ENCODE measurements around the gene TIE1.

TIE1 gene

DNA sequence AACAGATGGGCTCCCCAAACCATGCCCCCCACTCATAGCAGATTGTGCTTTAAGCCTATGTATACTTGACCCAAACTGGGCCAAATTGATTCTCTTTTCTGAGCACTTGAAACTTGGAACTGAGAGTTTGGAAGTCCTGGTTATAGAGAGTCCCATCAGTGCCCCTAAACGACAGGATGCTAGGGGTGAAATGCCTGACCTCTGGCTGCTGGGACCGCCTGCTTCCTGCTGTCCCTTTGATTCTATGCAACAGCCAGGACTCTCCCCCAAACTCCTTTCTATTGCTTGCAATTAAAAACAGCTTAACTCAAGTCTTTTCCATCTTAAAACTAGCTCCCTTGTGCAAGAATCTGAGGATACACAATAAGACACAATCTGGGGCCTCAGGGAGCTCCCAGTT lies 20.1 kb upstream of the TIE1 start:
- Histone ChIP-seq H3K9ac (ENCODE audit: low read length) (no peak overlapping the region), H3K18ac (ENCODE audit: low read length) (no peak overlapping the region), H2BK5ac (ENCODE audit: low read length) (no peak overlapping the region), H3K4ac (ENCODE audit: low read depth, low read length) (no peak overlapping the region), H2BK120ac (ENCODE audit: low read depth, low read length) (no peak overlapping the region), H3K4me3 (ENCODE audit: low read length) (no peak overlapping the region), H3K79me2 (ENCODE audit: control insufficient read depth, insufficient read depth, low read length) (no peaks in the 10 kb centered on the region), H3K4me1 (ENCODE audit: control insufficient read depth, low read depth, low read length) (peaks cover 7% of the 10 kb centered on the region), H4K8ac (ENCODE audit: low read depth, low read length) (no peak overlapping the region), H3K4me2 (ENCODE audit: low read length) (no peak overlapping the region), H3K23ac (ENCODE audit: low read length) (no peak overlapping the region), H3K79me1 (ENCODE audit: low read length) (no peaks in the 10 kb centered on the region), H4K5ac (ENCODE audit: low read length) (no peak overlapping the region), H3K27me3 (ENCODE audit: insufficient read depth, low read length, poor library complexity) (no peaks in the 10 kb centered on the region), H2BK15ac (replicated peaks; ENCODE audit: low read depth) (no peak overlapping the region), H3K56ac (ENCODE audit: low read length) (no peak overlapping the region), H3K27ac (ENCODE audit: low read depth, low read length) (no peak overlapping the region), H2AK5ac (ENCODE audit: low read length) (no peak overlapping the region), H3K36me3 (ENCODE audit: control insufficient read depth, insufficient read depth, low read length) (no peaks in the 10 kb centered on the region)
- no peak for DNase-seq
- no CpG with 5 or more reads among the region's 2 CpGs for WGBS (ENCODE audit: extremely low coverage, insufficient coverage, low lambda C conversion rate)

GRCh38 chr1:43282220-43283195 lies 18.3 kb upstream of the TIE1 start:
- WGBS (ENCODE audit: extremely low coverage, insufficient coverage, low lambda C conversion rate) = no CpG with 5 or more reads among the region's 15 CpGs

DNA sequence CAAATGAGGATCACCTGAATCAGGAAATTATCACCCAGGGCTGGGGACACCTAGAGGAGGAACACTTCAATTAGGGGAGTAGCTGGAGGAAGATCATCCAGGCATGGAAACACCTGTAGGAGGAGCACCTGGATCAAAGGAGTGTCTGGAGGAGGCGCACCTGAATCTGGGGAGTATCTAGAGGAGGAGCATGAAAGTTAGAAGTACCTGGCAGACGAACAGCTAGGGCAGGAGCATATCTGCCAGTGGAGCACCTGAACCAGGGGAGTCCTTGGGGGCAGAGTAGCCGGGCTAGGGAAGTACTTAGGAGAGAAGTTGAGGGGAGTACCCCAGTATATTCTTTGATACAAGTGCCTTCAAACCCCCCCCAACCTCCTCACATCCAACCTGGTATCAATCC lies 16.7 kb upstream of the TIE1 start:
- H3K4ac ChIP-seq (ENCODE audit: low read depth, low read length) = no peak overlapping the region
- no peaks in the 10 kb centered on the region for H3K79me1 ChIP-seq (ENCODE audit: low read length)
- H3K56ac ChIP-seq (ENCODE audit: low read length) = no peak overlapping the region
- no peak for DNase-seq
- no peak overlapping the region for H2AK5ac ChIP-seq (ENCODE audit: low read length)
- H3K79me2 ChIP-seq (ENCODE audit: control insufficient read depth, insufficient read depth, low read length) = no peaks in the 10 kb centered on the region
- no CpG with 5 or more reads among the region's 3 CpGs for WGBS (ENCODE audit: extremely low coverage, insufficient coverage, low lambda C conversion rate)
- H3K27me3 ChIP-seq (ENCODE audit: insufficient read depth, low read length, poor library complexity) = no peaks in the 10 kb centered on the region
- H3K36me3 ChIP-seq (ENCODE audit: control insufficient read depth, insufficient read depth, low read length) = no peaks in the 10 kb centered on the region
- no peak overlapping the region for H3K18ac ChIP-seq (ENCODE audit: low read length)
- H4K8ac ChIP-seq (ENCODE audit: low read depth, low read length) = no peak overlapping the region
- no peak overlapping the region for H3K23ac ChIP-seq (ENCODE audit: low read length)
- H3K4me1 ChIP-seq (ENCODE audit: control insufficient read depth, low read depth, low read length) = peaks cover 7% of the 10 kb centered on the region
- no peak overlapping the region for H2BK5ac ChIP-seq (ENCODE audit: low read length)
- H3K4me3 ChIP-seq (ENCODE audit: low read length) = no peak overlapping the region
- no peak overlapping the region for H3K4me2 ChIP-seq (ENCODE audit: low read length)
- H2BK120ac ChIP-seq (ENCODE audit: low read depth, low read length) = no peak overlapping the region
- no peak overlapping the region for H3K27ac ChIP-seq (ENCODE audit: low read depth, low read length)
- H3K9ac ChIP-seq (ENCODE audit: low read length) = no peak overlapping the region
- H2BK15ac ChIP-seq (replicated peaks; ENCODE audit: low read depth) = no peak overlapping the region
- no peak overlapping the region for H4K5ac ChIP-seq (ENCODE audit: low read length)

More at GRCh38 chr1:43282220-43283195, 18.3 kb upstream of the TIE1 start:
- Histone ChIP-seq H3K23ac (ENCODE audit: low read length) (no peak overlapping the region), H3K4me3 (ENCODE audit: low read length) (no peak overlapping the region), H3K56ac (ENCODE audit: low read length) (no peak overlapping the region), H4K5ac (ENCODE audit: low read length) (no peak overlapping the region), H2BK120ac (ENCODE audit: low read depth, low read length) (no peak overlapping the region), H4K8ac (ENCODE audit: low read depth, low read length) (no peak overlapping the region), H3K4me2 (ENCODE audit: low read length) (no peak overlapping the region), H3K79me1 (ENCODE audit: low read length) (no peaks in the 10 kb centered on the region), H3K79me2 (ENCODE audit: control insufficient read depth, insufficient read depth, low read length) (no peaks in the 10 kb centered on the region), H3K4me1 (ENCODE audit: control insufficient read depth, low read depth, low read length) (peaks cover 7% of the 10 kb centered on the region), H2BK5ac (ENCODE audit: low read length) (no peak overlapping the region), H3K27ac (ENCODE audit: low read depth, low read length) (no peak overlapping the region), H2BK15ac (replicated peaks; ENCODE audit: low read depth) (no peak overlapping the region), H2AK5ac (ENCODE audit: low read length) (no peak overlapping the region), H3K9ac (ENCODE audit: low read length) (no peak overlapping the region), H3K36me3 (ENCODE audit: control insufficient read depth, insufficient read depth, low read length) (no peaks in the 10 kb centered on the region), H3K18ac (ENCODE audit: low read length) (no peak overlapping the region), H3K27me3 (ENCODE audit: insufficient read depth, low read length, poor library complexity) (no peaks in the 10 kb centered on the region), H3K4ac (ENCODE audit: low read depth, low read length) (no peak overlapping the region)
- no peak for DNase-seq

DNA sequence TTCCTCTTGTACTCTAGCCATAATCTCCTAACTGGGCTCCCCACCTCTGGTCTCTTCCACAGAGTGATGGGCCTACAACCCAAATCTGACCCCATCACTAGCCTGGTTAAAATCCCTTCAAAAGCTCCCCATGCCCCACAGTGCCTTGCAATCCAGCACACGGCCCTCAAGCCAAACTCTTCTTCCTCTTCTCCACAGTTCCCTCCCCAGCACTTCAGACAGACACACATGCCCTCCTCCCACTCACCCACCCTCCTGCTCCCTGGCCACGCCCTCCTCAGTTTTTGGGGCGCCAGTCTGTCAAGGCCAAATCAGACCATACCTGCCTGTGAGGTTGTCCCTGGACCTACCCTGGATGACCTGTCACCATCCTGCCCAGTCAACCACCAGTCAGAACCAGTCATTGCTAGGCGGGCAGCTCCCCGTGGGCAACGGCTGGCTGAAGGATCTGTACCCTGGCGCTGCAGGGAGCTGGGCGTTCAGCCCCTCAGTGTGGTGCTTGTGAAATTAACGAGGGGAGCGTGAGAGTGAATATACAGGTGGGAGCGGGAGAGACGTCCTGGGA lies 16.2 kb upstream of the TIE1 start:
- no peak overlapping the region for H3K4me2 ChIP-seq (ENCODE audit: low read length)
- no peaks in the 10 kb centered on the region for H3K36me3 ChIP-seq (ENCODE audit: control insufficient read depth, insufficient read depth, low read length)
- H3K4ac ChIP-seq (ENCODE audit: low read depth, low read length) = no peak overlapping the region
- H3K79me1 ChIP-seq (ENCODE audit: low read length) = no peaks in the 10 kb centered on the region
- H2AK5ac ChIP-seq (ENCODE audit: low read length) = peak overlapping the region; percentile 27
- no peak overlapping the region for H3K27ac ChIP-seq (ENCODE audit: low read depth, low read length)
- no peak overlapping the region for H3K23ac ChIP-seq (ENCODE audit: low read length)
- H2BK15ac ChIP-seq (replicated peaks; ENCODE audit: low read depth) = no peak overlapping the region
- no peak overlapping the region for H3K18ac ChIP-seq (ENCODE audit: low read length)
- no peak overlapping the region for H2BK5ac ChIP-seq (ENCODE audit: low read length)
- no peaks in the 10 kb centered on the region for H3K79me2 ChIP-seq (ENCODE audit: control insufficient read depth, insufficient read depth, low read length)
- no peak overlapping the region for H4K8ac ChIP-seq (ENCODE audit: low read depth, low read length)
- no CpG with 5 or more reads among the region's 12 CpGs for WGBS (ENCODE audit: extremely low coverage, insufficient coverage, low lambda C conversion rate)
- DNase-seq = no peak
- no peaks in the 10 kb centered on the region for H3K27me3 ChIP-seq (ENCODE audit: insufficient read depth, low read length, poor library complexity)
- H4K5ac ChIP-seq (ENCODE audit: low read length) = no peak overlapping the region
- peaks cover 7% of the 10 kb centered on the region for H3K4me1 ChIP-seq (ENCODE audit: control insufficient read depth, low read depth, low read length)
- H3K9ac ChIP-seq (ENCODE audit: low read length) = no peak overlapping the region
- peak overlapping the region; percentile 47 for H3K56ac ChIP-seq (ENCODE audit: low read length)
- no peak overlapping the region for H2BK120ac ChIP-seq (ENCODE audit: low read depth, low read length)
- H3K4me3 ChIP-seq (ENCODE audit: low read length) = no peak overlapping the region

- no peak within 1 kb of the TSS for H3K4me3 ChIP-seq (ENCODE audit: low read length)
- peak; percentile 87 for DNase-seq
- H3K36me3 ChIP-seq (ENCODE audit: control insufficient read depth, insufficient read depth, low read length) = no peaks in the 10 kb centered on the region
- WGBS (ENCODE audit: extremely low coverage, insufficient coverage, low lambda C conversion rate) = no CpG with 5 or more reads among the region's 19 CpGs
- H2AK5ac ChIP-seq (ENCODE audit: low read length) = peak within 1 kb of the TSS; percentile 27
- H3K9ac ChIP-seq (ENCODE audit: low read length) = peak within 1 kb of the TSS; percentile 22
- no peak within 1 kb of the TSS for H2BK120ac ChIP-seq (ENCODE audit: low read depth, low read length)
- peak within 1 kb of the TSS; percentile 47 for H3K56ac ChIP-seq (ENCODE audit: low read length)
- H2BK15ac ChIP-seq (replicated peaks; ENCODE audit: low read depth) = no peak within 1 kb of the TSS
- H2BK5ac ChIP-seq (ENCODE audit: low read length) = no peak within 1 kb of the TSS
- no peaks in the 10 kb centered on the region for H3K27me3 ChIP-seq (ENCODE audit: insufficient read depth, low read length, poor library complexity)
- no peak within 1 kb of the TSS for H4K5ac ChIP-seq (ENCODE audit: low read length)
- H3K18ac ChIP-seq (ENCODE audit: low read length) = no peak within 1 kb of the TSS
- H3K79me1 ChIP-seq (ENCODE audit: low read length) = no peaks in the 10 kb centered on the region
- no peak within 1 kb of the TSS for H3K4ac ChIP-seq (ENCODE audit: low read depth, low read length)
- no peak within 1 kb of the TSS for H3K27ac ChIP-seq (ENCODE audit: low read depth, low read length)
- H4K8ac ChIP-seq (ENCODE audit: low read depth, low read length) = no peak within 1 kb of the TSS
- H3K4me2 ChIP-seq (ENCODE audit: low read length) = peak within 1 kb of the TSS; percentile 43
- H3K23ac ChIP-seq (ENCODE audit: low read length) = no peak within 1 kb of the TSS
- H3K79me2 ChIP-seq (ENCODE audit: control insufficient read depth, insufficient read depth, low read length) = no peaks in the 10 kb centered on the region
- H3K4me1 ChIP-seq (ENCODE audit: control insufficient read depth, low read depth, low read length) = peaks cover 7% of the 10 kb centered on the region
These were observed 15.4 kb upstream of the TIE1 start, which contains the start of gene C1orf210 for GRCh38 chr1:43285269-43285990. Gene C1orf210, minus strand, starts transcription at chr1:43285581. Its CDS starts 2,311 bp downstream, at chr1:43283270.
